Measurements from ENCODE around the gene FBXO11.

DNA sequence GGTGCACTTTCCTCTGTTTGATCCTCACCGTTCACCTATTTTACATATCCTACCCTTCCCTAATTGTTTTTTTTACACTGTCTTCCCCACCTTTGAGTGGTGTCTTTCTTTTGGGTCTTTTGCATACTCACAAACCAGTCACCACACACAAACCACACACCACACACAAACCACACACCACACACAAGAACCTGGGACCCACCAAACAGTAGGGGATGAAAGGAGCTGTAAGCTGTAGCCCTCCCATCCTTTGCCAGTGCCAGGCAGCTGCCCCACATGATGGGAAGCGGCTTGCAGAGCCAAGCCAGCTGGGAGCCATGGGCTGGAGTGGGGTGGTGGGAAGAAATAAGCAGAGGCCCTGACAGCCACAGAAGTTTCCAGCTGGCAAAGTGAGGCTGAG is 162.2 kb downstream of the FBXO11 start:
- TF ChIP-seq EZH2 (IDR thresholded peaks at IDR 0.05; ENCODE audit: low read length, missing control alignments) = no peak
- TF ChIP-seq, protein P1, sequence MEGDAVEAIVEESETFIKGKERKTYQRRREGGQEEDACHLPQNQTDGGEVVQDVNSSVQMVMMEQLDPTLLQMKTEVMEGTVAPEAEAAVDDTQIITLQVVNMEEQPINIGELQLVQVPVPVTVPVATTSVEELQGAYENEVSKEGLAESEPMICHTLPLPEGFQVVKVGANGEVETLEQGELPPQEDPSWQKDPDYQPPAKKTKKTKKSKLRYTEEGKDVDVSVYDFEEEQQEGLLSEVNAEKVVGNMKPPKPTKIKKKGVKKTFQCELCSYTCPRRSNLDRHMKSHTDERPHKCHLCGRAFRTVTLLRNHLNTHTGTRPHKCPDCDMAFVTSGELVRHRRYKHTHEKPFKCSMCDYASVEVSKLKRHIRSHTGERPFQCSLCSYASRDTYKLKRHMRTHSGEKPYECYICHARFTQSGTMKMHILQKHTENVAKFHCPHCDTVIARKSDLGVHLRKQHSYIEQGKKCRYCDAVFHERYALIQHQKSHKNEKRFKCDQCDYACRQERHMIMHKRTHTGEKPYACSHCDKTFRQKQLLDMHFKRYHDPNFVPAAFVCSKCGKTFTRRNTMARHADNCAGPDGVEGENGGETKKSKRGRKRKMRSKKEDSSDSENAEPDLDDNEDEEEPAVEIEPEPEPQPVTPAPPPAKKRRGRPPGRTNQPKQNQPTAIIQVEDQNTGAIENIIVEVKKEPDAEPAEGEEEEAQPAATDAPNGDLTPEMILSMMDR (conservative IDR thresholded peaks at IDR 0.05 in 1 of 2, IDR thresholded peaks at IDR 0.05 in 1 of 2; ENCODE audit: low read depth in 1 of 2, low read length in 2 of 2) = no peak

Data from fibroblast of lung (primary cell).